Measurements from ENCODE around the gene TMEM266. TPM values are rescaled to one million over a fixed set of nuclear protein-coding genes. Genes with fewer than 3 reads are reported as not detected.

The TMEM266 gene
- total and polyA plus RNA-seq, 10 donors, result 0.61 to 1.8 (median 1.4) TPM

DNA sequence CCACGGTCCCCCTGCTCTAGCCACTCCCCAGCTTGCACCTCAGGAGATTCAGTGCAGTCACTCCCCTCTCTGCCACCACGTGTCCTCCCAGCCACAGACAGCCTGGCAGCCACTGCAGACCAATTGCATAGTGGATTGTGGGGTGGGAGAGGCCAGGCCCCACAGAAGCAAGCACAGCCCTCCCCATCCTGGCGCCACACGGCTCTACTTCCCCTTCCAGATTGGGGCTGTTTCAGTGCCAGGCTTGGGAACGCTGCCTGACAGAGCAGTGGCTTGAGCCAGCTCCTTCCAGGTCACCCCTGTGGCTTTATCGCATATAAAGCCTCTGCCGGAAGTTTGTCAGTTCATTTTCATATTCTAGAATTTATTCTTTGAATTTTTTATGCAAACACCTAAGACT lies 90.7 kb downstream of the TMEM266 start:
- no peak for DNase-seq
- peaks cover 0 to 15% (median 0%) of the 10 kb centered on the region in 7 donors for H3K27me3 ChIP-seq (replicated peaks in 1 of 7)
- H3K4me3 ChIP-seq, result peak overlapping the region in 2 of 8 donors; percentile 3 to 25
- 10 to 23% (median 17%) methylated on average over 7 of the region's 7 CpGs for WGBS, 5 donors
- peaks cover 4 to 21% (median 19%) of the 10 kb centered on the region in 6 donors for H3K4me1 ChIP-seq
- intact Hi-C loops (cut with DNase I; ENCODE audit: low total_unique reads), result no loop called here
- H3K9me3 ChIP-seq, result no peaks in the 10 kb centered on the region
- TF ChIP-seq POLR2AphosphoS5 (IDR thresholded peaks at IDR 0.05) (no peak), POLR2A (IDR thresholded peaks at IDR 0.05) (no peak)
- TF ChIP-seq, protein P1, sequence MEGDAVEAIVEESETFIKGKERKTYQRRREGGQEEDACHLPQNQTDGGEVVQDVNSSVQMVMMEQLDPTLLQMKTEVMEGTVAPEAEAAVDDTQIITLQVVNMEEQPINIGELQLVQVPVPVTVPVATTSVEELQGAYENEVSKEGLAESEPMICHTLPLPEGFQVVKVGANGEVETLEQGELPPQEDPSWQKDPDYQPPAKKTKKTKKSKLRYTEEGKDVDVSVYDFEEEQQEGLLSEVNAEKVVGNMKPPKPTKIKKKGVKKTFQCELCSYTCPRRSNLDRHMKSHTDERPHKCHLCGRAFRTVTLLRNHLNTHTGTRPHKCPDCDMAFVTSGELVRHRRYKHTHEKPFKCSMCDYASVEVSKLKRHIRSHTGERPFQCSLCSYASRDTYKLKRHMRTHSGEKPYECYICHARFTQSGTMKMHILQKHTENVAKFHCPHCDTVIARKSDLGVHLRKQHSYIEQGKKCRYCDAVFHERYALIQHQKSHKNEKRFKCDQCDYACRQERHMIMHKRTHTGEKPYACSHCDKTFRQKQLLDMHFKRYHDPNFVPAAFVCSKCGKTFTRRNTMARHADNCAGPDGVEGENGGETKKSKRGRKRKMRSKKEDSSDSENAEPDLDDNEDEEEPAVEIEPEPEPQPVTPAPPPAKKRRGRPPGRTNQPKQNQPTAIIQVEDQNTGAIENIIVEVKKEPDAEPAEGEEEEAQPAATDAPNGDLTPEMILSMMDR (IDR thresholded peaks at IDR 0.05 in 8 of 11, conservative IDR thresholded peaks at IDR 0.05 in 3 of 11), result no peak
- H3K36me3 ChIP-seq, result no peaks in the 10 kb centered on the region
- H3K27ac ChIP-seq, result peak overlapping the region in 4 of 8 donors; percentile 1 to 32 (median 12)

DNA sequence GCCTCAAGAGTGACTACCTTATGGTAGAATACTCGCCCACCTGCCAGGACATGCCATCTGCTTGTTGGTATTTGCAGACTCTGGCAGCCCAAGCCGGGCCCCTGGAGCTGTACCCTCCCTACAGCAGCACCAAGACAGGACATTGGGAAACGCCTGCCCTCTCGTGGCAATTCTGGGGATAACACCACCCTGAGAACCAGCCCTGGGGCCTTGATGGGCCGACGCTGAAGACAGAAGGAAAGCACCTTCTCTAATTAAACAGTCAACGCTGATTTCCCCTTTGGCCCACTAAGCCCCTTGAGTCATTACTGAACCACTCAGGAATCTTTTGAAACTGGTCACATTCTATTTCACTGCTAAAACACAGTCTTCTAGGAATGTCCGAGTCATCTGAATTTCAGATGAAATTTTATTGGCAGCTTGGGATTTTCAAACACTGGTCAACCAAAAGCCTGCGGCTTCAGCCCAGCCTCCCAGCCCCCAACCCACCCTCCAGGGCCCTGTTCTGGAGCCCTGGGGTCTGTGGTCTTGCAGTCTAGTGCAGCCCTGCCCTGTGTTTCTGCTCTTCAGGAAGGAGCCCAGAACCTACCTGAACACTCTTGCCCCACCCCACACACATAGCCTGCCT lies 91.3 kb downstream of the TMEM266 start:
- 11 to 16% (median 14%) methylated on average over 9 of the region's 9 CpGs for WGBS, 5 donors
- peaks cover 0 to 15% (median 0%) of the 10 kb centered on the region in 7 donors for H3K27me3 ChIP-seq (replicated peaks in 1 of 7)
- H3K4me1 ChIP-seq, result peaks cover 4 to 21% (median 19%) of the 10 kb centered on the region in 6 donors
- no peaks in the 10 kb centered on the region for H3K9me3 ChIP-seq
- DNase-seq, result peak; percentile 90
- TF ChIP-seq, protein P1 (IDR thresholded peaks at IDR 0.05 in 8 of 11, conservative IDR thresholded peaks at IDR 0.05 in 3 of 11), result peak; percentile 75 to 93 (median 90)
- no peak for TF ChIP-seq POLR2A (IDR thresholded peaks at IDR 0.05)
- peak overlapping the region in 3 of 8 donors; percentile 1 to 32 (median 8) for H3K27ac ChIP-seq
- H3K4me3 ChIP-seq, result peak overlapping the region in 2 of 8 donors; percentile 3 to 25
- no peaks in the 10 kb centered on the region for H3K36me3 ChIP-seq
- intact Hi-C loops (cut with DNase I; ENCODE audit: low total_unique reads), result no loop called here

DNA sequence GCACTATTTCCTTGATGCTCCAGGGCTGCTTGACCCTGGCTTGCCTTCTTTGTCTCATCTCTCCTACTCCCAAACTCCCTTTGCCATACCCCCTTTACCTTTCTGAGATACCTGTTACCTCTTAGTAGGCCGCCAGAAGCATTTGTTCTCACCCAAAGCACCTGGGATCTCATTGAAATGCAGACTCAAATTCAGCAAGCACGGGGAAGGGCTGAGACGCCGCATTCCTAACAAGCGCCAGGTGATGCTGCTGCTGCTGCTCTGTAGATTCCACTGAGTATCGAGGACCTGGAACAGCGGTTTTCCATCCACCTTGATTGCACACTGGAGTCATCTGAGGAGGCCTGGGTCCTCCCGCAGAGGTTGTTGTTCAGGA lies 91.8 kb downstream of the TMEM266 start:
- 89 to 96% (median 95%) methylated on average over 8 of the region's 8 CpGs for WGBS, 5 donors
- H3K4me1 ChIP-seq, result peaks cover 4 to 21% (median 19%) of the 10 kb centered on the region in 6 donors
- H3K36me3 ChIP-seq, result no peaks in the 10 kb centered on the region
- no peak for TF ChIP-seq POLR2A (IDR thresholded peaks at IDR 0.05)
- TF ChIP-seq, protein P1 (IDR thresholded peaks at IDR 0.05 in 8 of 11, conservative IDR thresholded peaks at IDR 0.05 in 3 of 11), result no peak
- TF ChIP-seq POLR2AphosphoS5 (IDR thresholded peaks at IDR 0.05), result no peak
- H3K27ac ChIP-seq, result no peak overlapping the region
- H3K9me3 ChIP-seq, result no peaks in the 10 kb centered on the region
- no peak for DNase-seq
- no peak overlapping the region for H3K4me3 ChIP-seq
- H3K27me3 ChIP-seq (replicated peaks in 1 of 7), result peaks cover 0 to 12% (median 0%) of the 10 kb centered on the region in 7 donors
- intact Hi-C loops (cut with DNase I; ENCODE audit: low total_unique reads), result no loop called here

DNA sequence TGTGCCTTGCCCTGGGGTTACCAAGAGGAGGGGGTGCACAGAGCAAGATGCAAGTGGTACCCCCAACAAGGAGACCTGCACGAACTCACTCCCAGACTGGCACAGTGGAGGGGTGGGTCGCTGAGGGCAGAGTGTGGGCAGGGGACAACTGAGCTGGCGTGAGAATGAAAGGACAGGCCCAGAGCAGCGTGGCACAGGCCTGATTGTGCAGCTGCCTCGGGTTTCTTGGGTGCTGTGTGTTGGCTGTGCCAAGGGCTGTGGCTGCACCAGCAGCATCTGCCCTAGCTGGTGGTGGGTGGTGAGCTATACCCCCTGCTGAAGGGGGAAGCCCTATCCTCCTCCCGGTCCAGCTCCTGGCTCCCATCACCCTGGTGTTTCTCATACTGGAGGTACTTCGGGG lies 92.4 kb downstream of the TMEM266 start:
- Histone ChIP-seq H3K4me3 (no peak overlapping the region), H3K27ac (no peak overlapping the region), H3K27me3 (replicated peaks in 1 of 7) (peaks cover 0 to 5% (median 0%) of the 10 kb centered on the region in 7 donors), H3K9me3 (no peaks in the 10 kb centered on the region), H3K4me1 (peaks cover 4 to 21% (median 19%) of the 10 kb centered on the region in 6 donors), H3K36me3 (no peaks in the 10 kb centered on the region)
- WGBS, 5 donors, result 81 to 87% (median 85%) methylated on average over 7 of the region's 7 CpGs
- DNase-seq, result no peak
- TF ChIP-seq POLR2A (IDR thresholded peaks at IDR 0.05), result no peak
- TF ChIP-seq, protein P1 (IDR thresholded peaks at IDR 0.05 in 8 of 11, conservative IDR thresholded peaks at IDR 0.05 in 3 of 11), result no peak
- TF ChIP-seq POLR2AphosphoS5 (IDR thresholded peaks at IDR 0.05), result no peak
- intact Hi-C loops (cut with DNase I; ENCODE audit: low total_unique reads), result no loop called here

Measured in spleen (tissue), 11 donors.